GM12865 (cell line): ENCODE measurements around the gene CABLES2.

ENCODE experiments used
- DNase-seq: peaks from one replicate; pipeline ENCODE4 v3.0.0; 2010; ENCODE audit warnings: low read depth
- H3K4me3 ChIP-seq: 2 replicates; pipeline ENCODE4 v1.5.1; 2011; ENCODE audit warnings: mild to moderate bottlenecking, low read depth, low read length, control low read depth
- CTCF ChIP-seq: IDR thresholded peaks from 2 replicates; pipeline ENCODE4 v1.5.1; 2011; ENCODE audit warnings: low read length, control low read depth, low read depth, inconsistent platforms; ENCODE audit not compliant: insufficient read depth; ENCODE audit errors: missing control alignments

The CABLES2 gene

GRCh38 chr20:62436692-62437091 lies 29.6 kb upstream of the CABLES2 start:
- H3K4me3 ChIP-seq, result no peak overlapping the region
- DNase-seq, result no peak
- TF ChIP-seq CTCF, result no peak

- H3K4me3 ChIP-seq, result no peak overlapping the region
- no peak for TF ChIP-seq CTCF
- DNase-seq, result no peak
These were observed 26.8 kb upstream of the CABLES2 start for GRCh38 chr20:62433658-62434497.

GRCh38 chr20:62430866-62431447 lies 23.9 kb upstream of the CABLES2 start:
- DNase-seq, result no peak
- TF ChIP-seq CTCF, result no peak
- H3K4me3 ChIP-seq, result no peak overlapping the region

- DNase-seq, result no peak
- no peak overlapping the region for H3K4me3 ChIP-seq
- TF ChIP-seq CTCF, result no peak
These were observed 23.3 kb upstream of the CABLES2 start for GRCh38 chr20:62430311-62430853.

- H3K4me3 ChIP-seq, result no peak overlapping the region
- no peak for DNase-seq
- no peak for TF ChIP-seq CTCF
These were observed 22.6 kb upstream of the CABLES2 start for GRCh38 chr20:62429455-62430310.

- H3K4me3 ChIP-seq, result no peak overlapping the region
- no peak for TF ChIP-seq CTCF
- DNase-seq, result no peak
These were observed 21.6 kb upstream of the CABLES2 start for GRCh38 chr20:62428396-62429295.
